ENCODE results near the gene H6PD.

Gene H6PD

GRCh38 chr1:9242338-9242969, 7.9 kb downstream of the H6PD start:
- DNase-seq, result no peak

- DNase-seq, result no peak
Observed at GRCh38 chr1:9243066-9243739, 8.6 kb downstream of the H6PD start.

- DNase-seq, result no peak
Observed at GRCh38 chr1:9244501-9245229, 10.1 kb downstream of the H6PD start.

- DNase-seq, result no peak
Observed at GRCh38 chr1:9245230-9245619, 10.7 kb downstream of the H6PD start.

GRCh38 chr1:9245661-9246060, 11.1 kb downstream of the H6PD start:
- no peak for DNase-seq

GRCh38 chr1:9246215-9246614, 11.6 kb downstream of the H6PD start:
- no peak for DNase-seq

- DNase-seq, result no peak
Observed at GRCh38 chr1:9246841-9247785, 12.5 kb downstream of the H6PD start.

GRCh38 chr1:9247894-9248293, 13.3 kb downstream of the H6PD start:
- no peak for DNase-seq

GRCh38 chr1:9248341-9249262, 14.0 kb downstream of the H6PD start:
- no peak for DNase-seq

GRCh38 chr1:9249263-9249533, 14.6 kb downstream of the H6PD start:
- DNase-seq, result no peak

- peak; percentile 17 for DNase-seq
Observed at GRCh38 chr1:9249534-9250410, 15.2 kb downstream of the H6PD start.

GRCh38 chr1:9250411-9251381, 16.1 kb downstream of the H6PD start:
- DNase-seq, result no peak

GRCh38 chr1:9251501-9251900, 16.9 kb downstream of the H6PD start:
- no peak for DNase-seq

- DNase-seq, result no peak
Observed at GRCh38 chr1:9253004-9253403, 18.4 kb downstream of the H6PD start.

GRCh38 chr1:9253453-9254105, 19.0 kb downstream of the H6PD start:
- DNase-seq, result no peak

- no peak for DNase-seq
Observed at GRCh38 chr1:9256332-9256731, 21.8 kb downstream of the H6PD start.

- no peak for DNase-seq
Observed at GRCh38 chr1:9257851-9258250, 23.3 kb downstream of the H6PD start.

GRCh38 chr1:9258629-9259028, 24.1 kb downstream of the H6PD start:
- no peak for DNase-seq

- DNase-seq, result no peak
Observed at GRCh38 chr1:9260059-9260766, 25.6 kb downstream of the H6PD start.
